ENCODE results near the gene LAMTOR2.

GRCh38 chr1:156102633-156103511, 48.3 kb downstream of the LAMTOR2 start:
- no peak for TF ChIP-seq CTCF (IDR thresholded peaks at IDR 0.05)
- no peak for TF ChIP-seq SIN3A (IDR thresholded peaks at IDR 0.05; ENCODE audit: borderline replicate concordance, insufficient read depth, low read depth, low read length)
- peak; percentile 33; the same call in 1 of the 2 replicates for TF ChIP-seq POLR2AphosphoS5 (IDR thresholded peaks at IDR 0.05; ENCODE audit: low read depth, low read length)
- TF ChIP-seq TCF7L2 (IDR thresholded peaks at IDR 0.05; ENCODE audit: low read depth, low read length), result no peak
